ENCODE data around the gene DMP1. TPM values are rescaled to one million over a fixed set of nuclear protein-coding genes. Genes with fewer than 3 reads are reported as not detected.

DMP1 gene
- total RNA-seq (2014; rRNA removed; shearing (Covaris generic)), result not detected in 2 replicates
- not detected in 2 replicates for total RNA-seq (2022)
- not detected for Bru-seq, nascent RNA
- BruChase-seq, experiment 1, labeled RNA remaining after a 6-hour chase, result not detected
- BruChase-seq, experiment 2, labeled RNA remaining after a 2-hour chase, result not detected
- long read RNA-seq, result 0 reads

- H3K79me2 ChIP-seq (ENCODE audit: insufficient read depth, low read depth, low read length), result no peaks in the 10 kb centered on the region
- DNase-seq (ENCODE audit: low spot score), result no peak
- intact Hi-C loops (cut with micrococcal nuclease; ENCODE audit: unreplicated experiment), result no loop called here
- H2AFZ ChIP-seq (ENCODE audit: low read length), result no peak within 1 kb of the TSS
- no peak within 1 kb of the TSS for H3K27ac ChIP-seq (ENCODE audit: low read depth, low read length, poor library complexity, severe bottlenecking)
- no TSS peak for BruUV-seq (replicated peaks)
- H3K9me3 ChIP-seq (ENCODE audit: low read length), result no peaks in the 10 kb centered on the region
- H3K36me3 ChIP-seq (ENCODE audit: insufficient read depth, low read length), result no peaks in the 10 kb centered on the region
- no peak for TF ChIP-seq CTCF (conservative IDR thresholded peaks at IDR 0.05; ENCODE audit: low read length)
- CTCF ChIA-PET (ENCODE audit: unreplicated experiment), result no interaction called here
- no peaks in the 10 kb centered on the region for H4K20me1 ChIP-seq (ENCODE audit: insufficient read depth, low read length)
- no peaks in the 10 kb centered on the region for H3K9me2 ChIP-seq (ENCODE audit: insufficient read depth, low read length)
- H3K4me1 ChIP-seq (ENCODE audit: insufficient read depth, low read length, poor library complexity, severe bottlenecking), result no peaks in the 10 kb centered on the region
- POLR2A ChIA-PET, result no interaction called here
- H3K4me2 ChIP-seq (ENCODE audit: low read length), result no peak within 1 kb of the TSS
- H3K4me3 ChIP-seq (ENCODE audit: low read depth, low read length, poor library complexity, severe bottlenecking), result no peak within 1 kb of the TSS
Observed at GRCh38 chr4:87649980-87650379, at the start of gene DMP1. Gene DMP1 (plus strand): TSS chr4:87650280. CDS start chr4:87656493, 6,213 bp downstream.

DNA sequence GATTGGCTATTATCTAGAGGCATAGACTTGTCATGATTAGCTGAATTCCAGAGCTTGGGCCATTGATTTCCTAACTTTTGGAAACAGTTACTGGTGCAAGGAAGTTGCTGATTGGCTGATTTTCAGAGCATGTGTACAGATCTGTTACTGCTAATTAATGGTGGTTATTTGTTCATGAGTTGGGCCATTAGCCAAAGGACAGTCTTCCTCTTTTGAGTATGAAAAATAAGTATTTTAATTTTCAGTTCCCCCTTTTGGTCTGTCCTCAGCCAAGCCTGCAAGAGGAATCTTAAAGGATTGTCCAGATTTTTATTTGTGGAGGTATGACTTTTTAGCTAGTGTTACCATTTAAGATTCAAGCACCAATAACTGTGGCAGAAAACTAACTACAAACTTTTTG is 48.7 kb upstream of the DMP1 start:
- H3K27ac ChIP-seq (ENCODE audit: low read depth, low read length, poor library complexity, severe bottlenecking), result no peak overlapping the region
- no peaks in the 10 kb centered on the region for H3K79me2 ChIP-seq (ENCODE audit: insufficient read depth, low read depth, low read length)
- H2AFZ ChIP-seq (ENCODE audit: low read length), result no peak overlapping the region
- no peaks in the 10 kb centered on the region for H3K36me3 ChIP-seq (ENCODE audit: insufficient read depth, low read length)
- TF ChIP-seq CTCF (conservative IDR thresholded peaks at IDR 0.05; ENCODE audit: low read length), result no peak
- TF ChIP-seq EZH2phosphoT487 (IDR thresholded peaks at IDR 0.05; ENCODE audit: borderline replicate concordance, low read depth, low read length), result no peak
- intact Hi-C loops (cut with micrococcal nuclease; ENCODE audit: unreplicated experiment), result no loop called here
- no TSS peak for BruUV-seq (replicated peaks)
- H3K4me1 ChIP-seq (ENCODE audit: insufficient read depth, low read length, poor library complexity, severe bottlenecking), result no peaks in the 10 kb centered on the region
- no peak overlapping the region for H3K4me2 ChIP-seq (ENCODE audit: low read length)
- POLR2A ChIA-PET, result no interaction called here
- CTCF ChIA-PET (ENCODE audit: unreplicated experiment), result no interaction called here
- no peak overlapping the region for H3K4me3 ChIP-seq (ENCODE audit: low read depth, low read length, poor library complexity, severe bottlenecking)
- H4K20me1 ChIP-seq (ENCODE audit: insufficient read depth, low read length), result no peaks in the 10 kb centered on the region
- no peak for DNase-seq (ENCODE audit: low spot score)
- H3K9me2 ChIP-seq (ENCODE audit: insufficient read depth, low read length), result no peaks in the 10 kb centered on the region
- H3K9me3 ChIP-seq (ENCODE audit: low read length), result no peaks in the 10 kb centered on the region

DNA sequence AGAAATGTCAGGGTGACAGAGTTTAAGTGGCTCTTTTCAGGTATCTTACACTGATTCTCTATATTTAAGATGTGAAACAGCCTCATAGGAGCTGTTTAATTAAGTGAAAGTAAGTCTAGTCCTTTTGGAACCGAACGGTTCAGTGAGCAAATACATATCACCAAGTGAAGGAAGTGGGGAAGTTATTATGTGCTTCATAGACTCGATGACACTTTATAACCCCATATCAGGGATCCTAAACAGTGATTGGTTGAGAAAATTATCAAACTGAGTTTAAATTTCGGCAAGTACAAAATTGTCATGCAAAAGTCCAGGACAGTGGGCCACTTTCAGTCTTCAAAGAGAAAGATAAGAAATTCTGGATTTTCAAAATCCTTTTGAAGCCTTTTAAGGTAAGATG is 41.9 kb upstream of the DMP1 start, which contains the start of gene DSPP:
Gene DSPP, plus strand, starts transcription at position 301 of the 400 bp plus-strand sequence. CDS start 2,380 bp downstream, outside the sequence.
- DNase-seq (ENCODE audit: low spot score), result no peak
- intact Hi-C loops (cut with micrococcal nuclease; ENCODE audit: unreplicated experiment), result no loop called here
- no peaks in the 10 kb centered on the region for H3K9me2 ChIP-seq (ENCODE audit: insufficient read depth, low read length)
- H3K4me1 ChIP-seq (ENCODE audit: insufficient read depth, low read length, poor library complexity, severe bottlenecking), result no peaks in the 10 kb centered on the region
- no peaks in the 10 kb centered on the region for H3K9me3 ChIP-seq (ENCODE audit: low read length)
- BruUV-seq (replicated peaks), result no TSS peak
- ChIA-PET POLR2A (interaction anchor here (1.1 kb wide), 1 partner anchor 25 kb away, joined by 4 read pairs; no protein-coding TSS in a partner anchor), CTCF (ENCODE audit: unreplicated experiment) (no interaction called here)
- H3K79me2 ChIP-seq (ENCODE audit: insufficient read depth, low read depth, low read length), result no peaks in the 10 kb centered on the region
- H3K4me3 ChIP-seq (ENCODE audit: low read depth, low read length, poor library complexity, severe bottlenecking), result no peak within 1 kb of the TSS
- no peak within 1 kb of the TSS for H3K4me2 ChIP-seq (ENCODE audit: low read length)
- H2AFZ ChIP-seq (ENCODE audit: low read length), result no peak within 1 kb of the TSS
- H3K36me3 ChIP-seq (ENCODE audit: insufficient read depth, low read length), result no peaks in the 10 kb centered on the region
- no peak for TF ChIP-seq EZH2phosphoT487 (IDR thresholded peaks at IDR 0.05; ENCODE audit: borderline replicate concordance, low read depth, low read length)
- no peak for TF ChIP-seq CTCF (conservative IDR thresholded peaks at IDR 0.05; ENCODE audit: low read length)
- no peaks in the 10 kb centered on the region for H4K20me1 ChIP-seq (ENCODE audit: insufficient read depth, low read length)
- no peak within 1 kb of the TSS for H3K27ac ChIP-seq (ENCODE audit: low read depth, low read length, poor library complexity, severe bottlenecking)
